ENCODE data around the gene UNKL.

UNKL gene

GRCh38 chr16:1428511-1428910, 14.0 kb upstream of the UNKL start:
- no peak for DNase-seq
- H2AK5ac ChIP-seq (ENCODE audit: low read length), result no peak overlapping the region
- H3K4me3 ChIP-seq (ENCODE audit: low read depth, low read length), result no peak overlapping the region
- no peaks in the 10 kb centered on the region for H3K79me1 ChIP-seq (ENCODE audit: low read length)
- H3K14ac ChIP-seq (ENCODE audit: low read length), result no peak overlapping the region
- no peak overlapping the region for H3K27ac ChIP-seq (ENCODE audit: low read depth, low read length)
- no peak overlapping the region for H2BK12ac ChIP-seq (ENCODE audit: low read length)
- no peak overlapping the region for H2BK120ac ChIP-seq (ENCODE audit: insufficient read depth, low read length, poor library complexity)
- no peaks in the 10 kb centered on the region for H3K9me3 ChIP-seq (ENCODE audit: insufficient read depth, low read depth, low read length)
- H3K4me2 ChIP-seq (ENCODE audit: low read length), result no peak overlapping the region
- no peak overlapping the region for H2BK5ac ChIP-seq (ENCODE audit: low read depth, low read length, poor library complexity)
- H3K27me3 ChIP-seq (ENCODE audit: insufficient read depth, low read length), result no peaks in the 10 kb centered on the region
- H3K36me3 ChIP-seq (ENCODE audit: control insufficient read depth in 1 of 2, insufficient read depth in 2 of 2, low read length in 2 of 2), result no peaks in the 10 kb centered on the region
- H3K79me2 ChIP-seq (ENCODE audit: control insufficient read depth, insufficient read depth, low read length, poor library complexity), result no peaks in the 10 kb centered on the region
- H3K4me1 ChIP-seq (ENCODE audit: control insufficient read depth in 1 of 2, insufficient read depth in 2 of 2, low read length in 2 of 2), result no peaks in the 10 kb centered on the region
- H3K18ac ChIP-seq (ENCODE audit: low read length), result no peak overlapping the region
- no peak overlapping the region for H3K23ac ChIP-seq (ENCODE audit: low read length)
- H4K12ac ChIP-seq (ENCODE audit: low read depth, low read length), result no peak overlapping the region
- no CpG with 5 or more reads among the region's 21 CpGs for WGBS (ENCODE audit: extremely low coverage, insufficient coverage, insufficient read length)
- H2AFZ ChIP-seq (ENCODE audit: insufficient read depth, low read length, poor library complexity), result no peak overlapping the region
- H4K8ac ChIP-seq (ENCODE audit: low read depth, low read length), result no peak overlapping the region
- H3K4ac ChIP-seq (ENCODE audit: low read depth, low read length), result no peak overlapping the region
- no peak overlapping the region for H3K9ac ChIP-seq (ENCODE audit: low read length)
- H4K91ac ChIP-seq (ENCODE audit: low read depth, low read length), result peak overlapping the region; percentile 2

- Histone ChIP-seq H2BK5ac (ENCODE audit: low read depth, low read length, poor library complexity) (no peak overlapping the region), H4K12ac (ENCODE audit: low read depth, low read length) (no peak overlapping the region), H3K9ac (ENCODE audit: low read length) (no peak overlapping the region), H3K27me3 (ENCODE audit: insufficient read depth, low read length) (no peaks in the 10 kb centered on the region), H2AK5ac (ENCODE audit: low read length) (no peak overlapping the region), H3K4me1 (ENCODE audit: control insufficient read depth in 1 of 2, insufficient read depth in 2 of 2, low read length in 2 of 2) (no peaks in the 10 kb centered on the region), H3K4ac (ENCODE audit: low read depth, low read length) (no peak overlapping the region), H3K9me3 (ENCODE audit: insufficient read depth, low read depth, low read length) (no peaks in the 10 kb centered on the region), H3K23ac (ENCODE audit: low read length) (no peak overlapping the region), H2AFZ (ENCODE audit: insufficient read depth, low read length, poor library complexity) (no peak overlapping the region), H2BK12ac (ENCODE audit: low read length) (no peak overlapping the region), H3K79me2 (ENCODE audit: control insufficient read depth, insufficient read depth, low read length, poor library complexity) (no peaks in the 10 kb centered on the region), H3K4me2 (ENCODE audit: low read length) (no peak overlapping the region), H4K91ac (ENCODE audit: low read depth, low read length) (no peak overlapping the region), H4K8ac (ENCODE audit: low read depth, low read length) (no peak overlapping the region), H3K36me3 (ENCODE audit: control insufficient read depth in 1 of 2, insufficient read depth in 2 of 2, low read length in 2 of 2) (no peaks in the 10 kb centered on the region), H3K14ac (ENCODE audit: low read length) (no peak overlapping the region), H2BK120ac (ENCODE audit: insufficient read depth, low read length, poor library complexity) (no peak overlapping the region), H3K4me3 (ENCODE audit: low read depth, low read length) (no peak overlapping the region), H3K79me1 (ENCODE audit: low read length) (no peaks in the 10 kb centered on the region), H3K27ac (ENCODE audit: low read depth, low read length) (no peak overlapping the region), H3K18ac (ENCODE audit: low read length) (no peak overlapping the region)
- DNase-seq, result no peak
- WGBS (ENCODE audit: extremely low coverage, insufficient coverage, insufficient read length), result no CpG with 5 or more reads among the region's 53 CpGs
These were observed 13.3 kb upstream of the UNKL start for GRCh38 chr16:1427473-1428461.

- Histone ChIP-seq H2AFZ (ENCODE audit: insufficient read depth, low read length, poor library complexity) (no peak overlapping the region), H3K9ac (ENCODE audit: low read length) (no peak overlapping the region), H3K4me2 (ENCODE audit: low read length) (no peak overlapping the region), H2AK5ac (ENCODE audit: low read length) (no peak overlapping the region), H3K27me3 (ENCODE audit: insufficient read depth, low read length) (no peaks in the 10 kb centered on the region), H3K79me2 (ENCODE audit: control insufficient read depth, insufficient read depth, low read length, poor library complexity) (no peaks in the 10 kb centered on the region), H2BK5ac (ENCODE audit: low read depth, low read length, poor library complexity) (no peak overlapping the region), H3K23ac (ENCODE audit: low read length) (no peak overlapping the region), H3K79me1 (ENCODE audit: low read length) (no peaks in the 10 kb centered on the region), H3K4me3 (ENCODE audit: low read depth, low read length) (no peak overlapping the region), H2BK120ac (ENCODE audit: insufficient read depth, low read length, poor library complexity) (no peak overlapping the region), H3K27ac (ENCODE audit: low read depth, low read length) (no peak overlapping the region), H3K36me3 (ENCODE audit: control insufficient read depth in 1 of 2, insufficient read depth in 2 of 2, low read length in 2 of 2) (no peaks in the 10 kb centered on the region), H3K4me1 (ENCODE audit: control insufficient read depth in 1 of 2, insufficient read depth in 2 of 2, low read length in 2 of 2) (no peaks in the 10 kb centered on the region), H2BK12ac (ENCODE audit: low read length) (no peak overlapping the region), H3K14ac (ENCODE audit: low read length) (no peak overlapping the region), H4K91ac (ENCODE audit: low read depth, low read length) (no peak overlapping the region), H3K9me3 (ENCODE audit: insufficient read depth, low read depth, low read length) (peaks cover 3% of the 10 kb centered on the region), H3K18ac (ENCODE audit: low read length) (no peak overlapping the region), H4K12ac (ENCODE audit: low read depth, low read length) (no peak overlapping the region), H3K4ac (ENCODE audit: low read depth, low read length) (no peak overlapping the region), H4K8ac (ENCODE audit: low read depth, low read length) (no peak overlapping the region)
- DNase-seq, result no peak
- no CpG with 5 or more reads among the region's 42 CpGs for WGBS (ENCODE audit: extremely low coverage, insufficient coverage, insufficient read length)
These were observed 12.4 kb upstream of the UNKL start for GRCh38 chr16:1426734-1427471.

- Histone ChIP-seq H3K23ac (ENCODE audit: low read length) (no peak overlapping the region), H3K79me2 (ENCODE audit: control insufficient read depth, insufficient read depth, low read length, poor library complexity) (peaks cover 3% of the 10 kb centered on the region), H2BK12ac (ENCODE audit: low read length) (no peak overlapping the region), H3K9ac (ENCODE audit: low read length) (no peak overlapping the region), H3K4me1 (ENCODE audit: control insufficient read depth in 1 of 2, insufficient read depth in 2 of 2, low read length in 2 of 2) (peaks cover 0 to 2% of the 10 kb centered on the region in 2 experiments), H3K4me3 (ENCODE audit: low read depth, low read length) (no peak overlapping the region), H2AK5ac (ENCODE audit: low read length) (peak overlapping the region; percentile 32), H4K91ac (ENCODE audit: low read depth, low read length) (no peak overlapping the region), H3K36me3 (ENCODE audit: control insufficient read depth in 1 of 2, insufficient read depth in 2 of 2, low read length in 2 of 2) (no peaks in the 10 kb centered on the region), H3K18ac (ENCODE audit: low read length) (no peak overlapping the region), H3K14ac (ENCODE audit: low read length) (no peak overlapping the region), H3K9me3 (ENCODE audit: insufficient read depth, low read depth, low read length) (peaks cover 3% of the 10 kb centered on the region), H2AFZ (ENCODE audit: insufficient read depth, low read length, poor library complexity) (no peak overlapping the region), H3K27ac (ENCODE audit: low read depth, low read length) (no peak overlapping the region), H2BK5ac (ENCODE audit: low read depth, low read length, poor library complexity) (no peak overlapping the region), H3K4ac (ENCODE audit: low read depth, low read length) (no peak overlapping the region), H3K4me2 (ENCODE audit: low read length) (no peak overlapping the region), H3K79me1 (ENCODE audit: low read length) (peaks cover 4% of the 10 kb centered on the region), H2BK120ac (ENCODE audit: insufficient read depth, low read length, poor library complexity) (no peak overlapping the region), H3K27me3 (ENCODE audit: insufficient read depth, low read length) (no peaks in the 10 kb centered on the region), H4K8ac (ENCODE audit: low read depth, low read length) (no peak overlapping the region), H4K12ac (ENCODE audit: low read depth, low read length) (no peak overlapping the region)
- WGBS (ENCODE audit: extremely low coverage, insufficient coverage, insufficient read length), result no CpG with 5 or more reads among the region's 16 CpGs
- no peak for DNase-seq
These were observed 11.3 kb upstream of the UNKL start for GRCh38 chr16:1425616-1426370.
